HCT116 (cell line): ENCODE measurements around the gene OGG1. TPM values are rescaled to one million over a fixed set of nuclear protein-coding genes. Genes with fewer than 3 reads are reported as not detected.

ENCODE experiments used
- ATAC-seq: fragments of 200-7000 bp; cut with Tn5 transposase; 2 replicates; pipeline ENCODE4 v1.9.1; 2020; ENCODE audit warnings: mild to moderate bottlenecking, moderate library complexity
- BruUV-seq: library from RNA; stranded (reverse); fragments of 400-500 nt; replicated peaks from 2 replicates; lab custom pipeline; 2021; lab: Mats Ljungman, UMichigan
- CTCF ChIA-PET: fragments of 300-600 bp; sonication (Branson Sonifier 250); formaldehyde crosslinking; loops from one replicate; lab custom pipeline; 2021; ENCODE audit warnings: antibody characterized with exemption; lab: Charles Lee
- POLR2A ChIA-PET: fragments of 300-600, 350-600 bp; sonication (Branson Sonifier 250); formaldehyde crosslinking; loops from one replicate; lab custom pipeline; 2021; ENCODE audit warnings: antibody characterized with exemption; lab: Charles Lee
- RAD21 ChIA-PET, 2 experiments: fragments of 300-600 bp; sonication (Branson Sonifier 250); formaldehyde crosslinking; loops; one replicate each; lab custom pipeline; 2023; ENCODE audit warnings: low total read pairs in 2 of 2; ENCODE audit not compliant: uncharacterized antibody in 2 of 2, unreplicated experiment in 2 of 2, low non-redundant PET in 1 of 2; lab: Charles Lee
- DNase-seq: peaks from one replicate; pipeline ENCODE4 v3.0.0-alpha.2; 2010; ENCODE audit warnings: low read depth, low spot score
- H2AFZ ChIP-seq: fragments of 200-600 bp; shearing (Covaris generic), sonication (generic); 2 replicates; pipeline ENCODE4 v1.6.1; 2017; ENCODE audit warnings: low read depth, mixed run types, mixed read lengths, antibody characterized with exemption, low read length; ENCODE audit not compliant: poor library complexity, severe bottlenecking
- H3K27ac ChIP-seq: 2 replicates; pipeline ENCODE4 v1.5.1; 2012; ENCODE audit warnings: low read depth, low read length
- H3K27me3 ChIP-seq: fragments of 200-600 bp; sonication (generic); 2 replicates; pipeline ENCODE4 v1.6.1; 2016; ENCODE audit warnings: mixed run types, low read length, mixed read lengths; ENCODE audit not compliant: insufficient read depth
- H3K36me3 ChIP-seq, 2 experiments: fragments of 200-500 bp in 1 of 2; fragments of 200-600 bp in 1 of 2; sonication (Bioruptor generic) in 1 of 2; sonication (generic) in 1 of 2; 2 replicates each; pipeline versions ENCODE4 v1.5.1 to v1.6.1; 2014 to 2016; ENCODE audit warnings: low read length in 2 of 2, inconsistent platforms in 1 of 2, mixed read lengths in 1 of 2, mixed run types in 1 of 2; ENCODE audit not compliant: insufficient read depth in 2 of 2, control insufficient read depth in 1 of 2
- H3K4me1 ChIP-seq, 2 experiments: fragments of 200-600 bp in 1 of 2; sonication (generic) in 1 of 2; 2 replicates each; pipeline versions ENCODE4 v1.5.1 to v1.6.1; 2012 to 2017; ENCODE audit warnings: low read length in 2 of 2, inconsistent platforms in 1 of 2, mild to moderate bottlenecking in 1 of 2, mixed read lengths in 1 of 2, mixed run types in 1 of 2, moderate library complexity in 1 of 2; ENCODE audit not compliant: insufficient read depth in 2 of 2, control insufficient read depth in 1 of 2
- H3K4me2 ChIP-seq: fragments of 200-600 bp; sonication (generic); 2 replicates; pipeline ENCODE4 v1.6.1; 2017; ENCODE audit warnings: mixed run types, low read length, mixed read lengths
- H3K4me3 ChIP-seq, 2 experiments: fragments of 200-600 bp in 1 of 2; sonication (generic) in 1 of 2; replicated peaks in 1 of 2; 2 replicates each; pipeline ENCODE4 v1.5.1; 2011 to 2016; ENCODE audit warnings: low read length in 2 of 2, control low read depth in 1 of 2, low read depth in 1 of 2, mild to moderate bottlenecking in 1 of 2, mixed read lengths in 1 of 2, mixed run types in 1 of 2
- H3K79me2 ChIP-seq: fragments of 200-600 bp; sonication (generic); 2 replicates; pipeline ENCODE4 v1.6.1; 2017; ENCODE audit warnings: mild to moderate bottlenecking, mixed run types, low read length, moderate library complexity, mixed read lengths; ENCODE audit not compliant: insufficient read depth
- H3K9ac ChIP-seq: fragments of 200-600 bp; sonication (generic); 2 replicates; pipeline ENCODE4 v1.6.1; 2016; ENCODE audit warnings: low read length, mixed read lengths
- H3K9me2 ChIP-seq: fragments of 200-600 bp; sonication (generic), shearing (Covaris generic); 2 replicates; pipeline ENCODE4 v1.6.1; 2017; ENCODE audit warnings: mixed run types, mild to moderate bottlenecking, moderate library complexity; ENCODE audit not compliant: insufficient read depth
- H3K9me3 ChIP-seq, 2 experiments: fragments of 200-500 bp in 1 of 2; fragments of 200-600 bp in 1 of 2; sonication (Bioruptor generic) in 1 of 2; sonication (generic) in 1 of 2; 2 replicates each; pipeline ENCODE4 v1.6.1; 2014 to 2017; ENCODE audit warnings: low read length in 2 of 2, mixed read lengths in 2 of 2, inconsistent platforms in 1 of 2, low read depth in 1 of 2, mild to moderate bottlenecking in 1 of 2, mixed run types in 1 of 2, moderate library complexity in 1 of 2; ENCODE audit not compliant: control insufficient read depth in 1 of 2, insufficient read depth in 1 of 2
- H4K20me1 ChIP-seq: fragments of 200-600 bp; sonication (generic), shearing (Covaris generic); 2 replicates; pipeline ENCODE4 v1.6.1; 2017; ENCODE audit warnings: mixed run types, mild to moderate bottlenecking, moderate library complexity; ENCODE audit not compliant: insufficient read depth
- CEBPB ChIP-seq: IDR thresholded peaks from 2 replicates; pipeline ENCODE4 v1.6.1; 2012; ENCODE audit warnings: low read depth
- EGR1 ChIP-seq: IDR thresholded peaks from 2 replicates; pipeline ENCODE4 v1.6.1; 2012; ENCODE audit warnings: low read depth
- EZH2phosphoT487 ChIP-seq: fragments of 200-600 bp; IDR thresholded peaks from 2 replicates; pipeline ENCODE4 v1.6.1; 2018; ENCODE audit warnings: antibody characterized with exemption, borderline replicate concordance
- FOSL1 ChIP-seq: IDR thresholded peaks from 2 replicates; pipeline ENCODE4 v1.6.1; 2012; ENCODE audit warnings: low read depth
- JUND ChIP-seq: IDR thresholded peaks from 2 replicates; pipeline ENCODE4 v1.6.1; 2012
- RAD21 ChIP-seq: IDR thresholded peaks from 2 replicates; pipeline ENCODE4 v1.6.1; 2012; ENCODE audit warnings: low read depth, mild to moderate bottlenecking
- REST ChIP-seq: IDR thresholded peaks from 2 replicates; pipeline ENCODE4 v1.6.1; 2012; ENCODE audit warnings: low read depth
- SP1 ChIP-seq: IDR thresholded peaks from 2 replicates; pipeline ENCODE4 v1.6.1; 2012; ENCODE audit warnings: low read depth
- SRF ChIP-seq: IDR thresholded peaks from 2 replicates; pipeline ENCODE4 v1.6.1; 2012; ENCODE audit warnings: low read depth
- ZBTB33 ChIP-seq: IDR thresholded peaks from 2 replicates; pipeline ENCODE4 v1.6.1; 2011; ENCODE audit warnings: mild to moderate bottlenecking, low read length, moderate library complexity; ENCODE audit not compliant: insufficient replicate concordance; ENCODE audit errors: extremely low read depth
- ZFX ChIP-seq: fragments of 450-650 bp; IDR thresholded peaks from 2 replicates; pipeline ENCODE4 v1.6.1; 2017
- intact Hi-C: fragments of 100-400 bp; cut with micrococcal nuclease; formaldehyde crosslinking; loops from 2 replicates; pipeline ENCODE4 v1.10.0; 2022
- total RNA-seq: library from RNA; stranded (reverse); gene quantifications from one replicate; pipeline ENCODE4 v1.2.1, GENCODE V29; 2021; ENCODE audit not compliant: unreplicated experiment

Gene OGG1
- total RNA-seq, 1 experiment from 2014 or later = 16.3 TPM

- intact Hi-C loops = no loop called here
- peaks cover 3% of the 10 kb centered on the region; the same call in 1 of the 2 replicates for H3K27me3 ChIP-seq
- DNase-seq = no peak
- ATAC-seq = no peak
- peaks cover 2 to 4% of the 10 kb centered on the region in 2 experiments for H3K4me1 ChIP-seq
- POLR2A ChIA-PET = no interaction called here
- CTCF ChIA-PET = no interaction called here
- H3K36me3 ChIP-seq = no peaks in the 10 kb centered on the region
- no peak overlapping the region for H3K27ac ChIP-seq
- BruUV-seq = no TSS peak
- no peak overlapping the region for H3K9ac ChIP-seq
- no peak overlapping the region for H3K4me3 ChIP-seq
- no peaks in the 10 kb centered on the region for H4K20me1 ChIP-seq
- no peaks in the 10 kb centered on the region for H3K9me2 ChIP-seq
- no peak overlapping the region for H2AFZ ChIP-seq
- no peaks in the 10 kb centered on the region for H3K9me3 ChIP-seq
- TF ChIP-seq CEBPB = no peak
- no peak for TF ChIP-seq REST
- RAD21 ChIA-PET = no interaction called here
- no peak overlapping the region for H3K4me2 ChIP-seq
- H3K79me2 ChIP-seq = no peaks in the 10 kb centered on the region
Observed at GRCh38 chr3:9710174-9710739, 39.5 kb upstream of the OGG1 start.

- H3K27ac ChIP-seq = no peak overlapping the region
- H3K9ac ChIP-seq = no peak overlapping the region
- no peaks in the 10 kb centered on the region for H3K9me2 ChIP-seq
- peaks cover 3% of the 10 kb centered on the region; the same call in 1 of the 2 replicates for H3K27me3 ChIP-seq
- BruUV-seq = no TSS peak
- ChIA-PET RAD21 (no interaction called here), POLR2A (no interaction called here), CTCF (interaction anchor here (0.8 kb wide), 1 partner anchor 11 kb away, joined by 3 read pairs; no protein-coding TSS in a partner anchor)
- H3K79me2 ChIP-seq = no peaks in the 10 kb centered on the region
- no peaks in the 10 kb centered on the region for H4K20me1 ChIP-seq
- H2AFZ ChIP-seq = no peak overlapping the region
- no peak overlapping the region for H3K4me3 ChIP-seq
- H3K36me3 ChIP-seq = no peaks in the 10 kb centered on the region
- no peak for DNase-seq
- H3K9me3 ChIP-seq = no peaks in the 10 kb centered on the region
- intact Hi-C loops = no loop called here
- no peak overlapping the region for H3K4me2 ChIP-seq
- H3K4me1 ChIP-seq = peaks cover 10 to 14% of the 10 kb centered on the region in 2 experiments
- ATAC-seq = no peak
- TF ChIP-seq SP1 = no peak
- TF ChIP-seq ZBTB33 = no peak
- no peak for TF ChIP-seq FOSL1
- no peak for TF ChIP-seq CEBPB
- no peak for TF ChIP-seq EGR1
- no peak for TF ChIP-seq RAD21
- no peak for TF ChIP-seq JUND
- TF ChIP-seq ZFX = no peak
- TF ChIP-seq REST = no peak
- no peak for TF ChIP-seq EZH2phosphoT487
- TF ChIP-seq SRF = no peak
Observed at GRCh38 chr3:9712415-9712814, 37.3 kb upstream of the OGG1 start.
